Femur (tissue), 1 donor: ENCODE measurements around the gene BABAM2.

ENCODE experiments used
- DNase-seq: peaks from one replicate; pipeline ENCODE4 v3.0.0-alpha.2; 2017

Gene BABAM2

DNA sequence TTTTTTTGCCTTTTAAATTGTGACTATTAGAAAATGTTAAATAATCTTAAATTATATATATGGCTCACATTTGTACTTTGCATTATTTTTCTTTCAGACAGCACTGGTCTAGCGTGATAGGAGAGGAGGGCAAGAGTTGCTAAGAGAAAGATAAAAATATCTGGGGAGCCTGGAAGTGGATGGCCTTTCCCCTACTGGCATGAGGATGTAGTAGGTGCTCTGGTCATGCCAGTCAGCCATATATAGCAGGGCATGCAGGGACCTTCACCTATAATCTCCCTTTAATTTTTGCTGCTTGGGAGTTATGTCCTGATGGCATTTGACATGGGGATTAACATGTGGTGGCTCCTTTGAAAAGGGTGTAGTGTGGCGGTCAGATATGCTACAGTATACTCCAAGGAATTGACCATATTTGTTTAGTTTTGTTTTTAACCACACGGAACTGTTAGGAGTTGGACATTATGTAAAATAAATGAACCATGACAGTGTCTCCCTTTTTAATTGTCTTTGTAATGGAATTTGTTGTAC lies 144.7 kb downstream of the BABAM2 start:
- DNase-seq, result no peak

DNA sequence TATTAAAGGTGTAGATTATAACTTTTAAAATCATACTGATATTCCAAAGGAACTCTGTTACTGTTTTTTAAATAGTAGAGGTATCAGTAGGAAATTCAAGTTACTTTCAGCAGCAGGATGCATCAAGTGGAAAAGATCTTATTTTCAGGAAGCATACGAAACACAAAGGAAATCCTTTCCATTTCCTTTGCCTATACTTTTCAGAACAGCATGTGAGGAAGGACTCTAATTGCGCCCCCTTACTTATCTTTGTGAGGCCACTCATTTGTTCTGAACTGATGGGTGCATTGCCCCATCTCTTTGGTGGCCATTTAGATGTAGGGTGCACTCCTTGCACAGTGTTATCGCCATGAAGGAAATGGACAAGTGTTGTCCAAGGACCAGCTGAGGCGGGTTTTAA lies 145.3 kb downstream of the BABAM2 start:
- DNase-seq, result no peak

DNA sequence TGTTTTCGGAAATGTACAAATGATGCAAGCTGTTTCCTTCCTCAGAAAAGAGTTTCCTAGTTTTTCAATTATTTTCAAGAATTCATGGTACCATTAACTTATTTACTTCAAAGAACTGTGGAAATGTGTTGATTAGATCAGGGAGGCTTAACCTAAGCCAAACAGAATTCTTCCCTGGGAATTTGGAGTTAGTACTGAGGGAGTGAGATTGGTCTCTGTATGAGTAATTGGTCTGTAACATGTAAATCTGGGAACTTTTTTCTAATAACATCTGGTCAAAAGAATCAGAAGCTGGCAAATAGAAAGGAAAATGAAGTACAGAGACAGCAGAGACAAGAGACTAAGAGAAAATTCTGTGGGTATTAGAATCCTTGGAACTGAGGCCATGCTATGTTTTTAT lies 145.8 kb downstream of the BABAM2 start:
- DNase-seq, result no peak

DNA sequence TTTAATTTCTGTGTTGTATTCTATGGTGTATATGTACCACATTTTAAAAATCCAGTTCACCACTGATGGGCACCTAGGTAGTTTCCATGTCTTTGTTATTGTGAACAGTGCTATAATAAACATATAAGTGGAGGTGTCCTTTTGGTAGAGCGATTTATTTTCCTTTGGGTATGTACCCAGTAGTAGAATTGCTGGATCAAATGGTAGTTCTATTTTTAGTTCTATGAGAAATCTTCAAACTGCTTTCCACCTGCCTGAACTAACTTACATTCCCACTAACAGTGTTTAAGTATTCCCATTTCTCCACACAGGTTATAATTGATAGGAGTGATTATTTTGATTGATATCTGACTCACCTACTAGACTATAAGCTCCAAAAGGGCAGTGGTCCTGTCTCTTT lies 148.2 kb downstream of the BABAM2 start:
- DNase-seq, result no peak

DNA sequence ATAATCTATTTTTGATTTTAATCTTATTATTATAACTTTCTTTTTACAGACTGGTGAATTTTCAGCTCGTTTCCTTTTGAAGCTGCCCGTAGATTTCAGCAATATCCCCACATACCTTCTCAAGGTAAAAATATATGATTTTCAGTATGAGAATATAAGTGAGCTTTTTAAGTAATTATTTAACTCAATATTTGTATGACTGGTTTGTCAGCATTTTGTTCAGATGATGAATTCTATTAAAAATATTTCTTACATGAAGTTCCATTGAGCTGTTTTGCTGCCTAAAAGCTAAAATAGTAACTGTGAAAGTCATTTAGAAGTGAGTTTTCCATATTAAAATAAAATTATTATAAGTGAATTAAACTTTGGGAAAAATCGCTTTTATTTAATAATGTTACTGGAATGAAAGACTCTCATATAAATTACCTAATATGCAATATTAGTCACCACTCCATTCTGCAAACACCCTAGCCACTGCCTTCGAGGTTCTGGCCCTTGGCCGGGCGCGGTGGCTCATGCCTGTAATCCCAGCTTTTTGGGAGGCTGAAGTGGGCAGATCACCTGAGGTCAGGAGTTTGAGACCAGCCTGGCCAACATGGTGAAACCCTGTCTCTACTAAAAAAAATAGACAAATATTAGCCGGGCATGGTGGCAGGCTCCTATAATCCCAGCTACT lies 155.3 kb downstream of the BABAM2 start:
- no peak for DNase-seq

DNA sequence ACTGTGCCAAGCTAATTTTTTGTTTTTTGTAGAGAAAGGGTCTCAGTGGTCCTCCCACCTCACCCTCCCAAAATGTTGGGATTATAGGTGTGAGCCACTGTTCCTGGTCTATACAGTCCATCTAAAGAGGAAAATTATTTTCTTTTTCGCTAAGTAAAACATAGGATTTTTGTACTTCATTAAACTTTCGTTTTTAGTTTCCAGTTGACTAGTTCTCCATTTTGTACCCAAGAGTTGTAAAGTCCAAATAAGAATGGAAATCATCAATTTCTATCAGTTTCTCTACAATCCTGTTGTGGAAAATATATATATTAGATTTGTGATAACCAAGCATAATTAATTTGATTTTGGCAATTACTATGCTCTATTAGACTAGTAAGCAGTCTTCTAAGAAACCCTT lies 156.4 kb downstream of the BABAM2 start:
- DNase-seq, result no peak

DNA sequence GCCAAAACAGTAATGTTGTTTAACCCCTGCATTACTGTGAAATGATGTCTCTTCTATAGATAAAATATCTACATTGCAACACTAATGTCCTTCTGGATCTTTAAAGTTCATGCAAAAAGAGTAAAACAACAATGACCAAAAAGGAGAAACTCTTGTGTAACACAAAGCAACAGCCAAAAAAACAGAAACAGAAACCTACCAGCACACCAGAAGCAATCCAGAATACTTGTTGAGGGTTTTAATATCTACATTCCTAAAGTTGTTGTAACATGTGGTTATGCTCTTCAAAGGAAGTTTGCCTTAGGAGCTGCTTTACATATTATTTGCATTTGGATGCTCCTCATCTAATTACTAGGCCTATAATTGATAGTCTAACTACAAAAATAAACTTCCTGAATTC lies 157.2 kb downstream of the BABAM2 start:
- no peak for DNase-seq

DNA sequence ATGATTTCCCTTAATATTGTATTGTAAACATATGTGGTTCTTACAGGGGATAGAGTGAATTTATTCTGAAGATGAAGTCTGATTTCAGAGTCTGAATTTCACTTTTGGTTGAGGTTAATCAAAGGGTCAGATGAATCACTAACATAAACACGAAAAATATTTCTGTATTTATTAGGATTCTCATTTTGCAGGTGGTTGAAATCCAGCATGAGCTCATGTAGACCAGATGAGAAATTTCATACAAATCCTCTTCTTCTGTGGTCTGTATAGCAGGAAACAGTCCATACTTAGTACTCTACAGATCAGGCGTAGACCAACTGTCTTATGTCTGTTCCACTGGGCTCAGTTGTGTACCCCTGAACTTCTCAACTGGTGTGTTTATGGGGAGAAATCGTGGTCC lies 157.8 kb downstream of the BABAM2 start:
- no peak for DNase-seq

DNA sequence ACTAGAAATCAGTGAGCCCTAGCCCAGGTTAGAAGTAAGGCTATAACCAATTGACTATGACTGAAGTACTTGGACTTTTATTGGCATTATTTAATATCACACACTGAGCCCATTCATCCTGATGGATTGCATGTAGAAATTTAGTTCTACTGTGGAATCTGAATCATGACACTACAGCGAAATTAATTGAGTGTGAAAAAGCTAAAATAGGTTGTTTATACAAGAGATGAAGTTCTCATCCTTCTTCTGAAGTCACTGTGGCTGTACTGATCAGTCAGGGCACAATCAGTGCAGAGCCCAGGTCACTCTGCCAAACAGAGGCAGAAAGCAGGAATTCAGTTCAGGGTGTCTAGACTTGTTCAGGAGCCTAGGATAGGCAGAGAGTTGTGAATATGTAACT lies 158.9 kb downstream of the BABAM2 start:
- no peak for DNase-seq

DNA sequence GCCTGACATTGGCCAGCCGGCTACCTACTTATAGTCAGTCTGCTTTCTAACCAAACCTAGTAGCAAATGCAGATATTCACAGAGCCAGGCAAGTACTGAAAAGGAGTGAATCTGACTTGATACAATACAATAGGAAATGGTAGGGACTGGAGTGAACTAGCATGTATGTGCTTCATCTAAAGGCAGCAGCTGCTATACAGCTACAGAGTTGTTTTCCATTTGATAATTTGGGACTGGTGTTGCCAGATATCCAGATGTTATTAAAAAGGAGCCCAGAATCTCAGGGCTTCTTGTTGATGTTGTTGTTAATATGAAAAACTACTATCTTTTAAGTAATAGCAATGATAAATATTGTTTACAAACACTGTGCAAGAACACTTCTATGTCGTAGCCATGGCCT lies 159.4 kb downstream of the BABAM2 start:
- no peak for DNase-seq

DNA sequence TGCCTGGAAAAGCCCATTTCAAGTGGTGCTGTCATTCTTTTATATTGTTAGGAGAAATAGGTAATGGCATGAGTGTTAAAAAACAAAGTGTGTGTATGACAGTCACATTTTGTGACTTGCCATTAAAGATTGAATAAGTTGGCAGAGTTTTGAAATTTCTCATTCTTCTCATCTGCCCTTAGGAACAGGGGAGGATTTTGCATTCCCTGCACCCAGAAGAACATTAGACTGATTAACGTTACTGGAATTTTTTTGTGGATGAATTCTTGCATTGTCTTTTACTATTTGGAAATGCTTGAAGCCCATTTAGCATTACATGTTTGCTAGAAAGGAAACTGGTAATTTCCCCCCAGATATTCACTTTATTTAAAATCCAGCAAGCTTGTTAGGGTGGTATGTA lies 162.2 kb downstream of the BABAM2 start:
- no peak for DNase-seq

DNA sequence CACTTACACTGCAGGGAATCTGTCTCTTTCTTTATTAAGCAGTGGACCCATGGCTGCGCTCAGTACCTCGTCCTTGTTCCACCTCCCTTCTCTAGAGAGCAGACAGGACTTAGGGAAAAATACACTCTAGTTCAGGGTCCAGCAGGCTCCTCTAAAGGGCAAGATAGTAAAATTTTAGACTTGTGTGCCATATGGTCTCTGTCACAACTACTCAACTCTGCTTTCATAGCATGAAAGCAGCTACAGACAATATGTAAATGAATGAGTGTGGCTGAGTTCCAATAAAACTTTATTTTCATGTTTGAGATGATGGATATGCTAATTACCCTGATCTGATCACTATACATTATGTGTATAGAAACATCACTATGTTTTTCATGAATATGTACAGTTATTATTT lies 163.1 kb downstream of the BABAM2 start:
- no peak for DNase-seq

DNA sequence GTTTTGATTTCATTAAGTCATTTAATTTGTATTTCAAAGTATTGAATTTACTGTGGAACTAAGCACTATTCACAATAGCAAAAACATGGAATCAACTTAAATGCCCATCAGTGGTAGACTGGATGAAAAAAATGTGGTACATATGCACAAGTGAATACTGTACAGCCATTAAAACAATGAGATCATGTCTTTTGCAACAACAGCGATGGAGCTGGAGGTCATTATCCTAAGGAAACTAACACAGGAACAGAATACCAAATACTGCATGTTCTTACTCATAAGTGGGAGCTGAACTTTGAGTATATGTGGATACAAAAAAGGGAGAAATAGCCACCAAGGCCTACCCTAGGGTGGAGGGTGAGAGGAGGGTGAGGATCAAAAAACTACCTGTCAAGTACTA lies 164.4 kb downstream of the BABAM2 start:
- DNase-seq, result no peak

DNA sequence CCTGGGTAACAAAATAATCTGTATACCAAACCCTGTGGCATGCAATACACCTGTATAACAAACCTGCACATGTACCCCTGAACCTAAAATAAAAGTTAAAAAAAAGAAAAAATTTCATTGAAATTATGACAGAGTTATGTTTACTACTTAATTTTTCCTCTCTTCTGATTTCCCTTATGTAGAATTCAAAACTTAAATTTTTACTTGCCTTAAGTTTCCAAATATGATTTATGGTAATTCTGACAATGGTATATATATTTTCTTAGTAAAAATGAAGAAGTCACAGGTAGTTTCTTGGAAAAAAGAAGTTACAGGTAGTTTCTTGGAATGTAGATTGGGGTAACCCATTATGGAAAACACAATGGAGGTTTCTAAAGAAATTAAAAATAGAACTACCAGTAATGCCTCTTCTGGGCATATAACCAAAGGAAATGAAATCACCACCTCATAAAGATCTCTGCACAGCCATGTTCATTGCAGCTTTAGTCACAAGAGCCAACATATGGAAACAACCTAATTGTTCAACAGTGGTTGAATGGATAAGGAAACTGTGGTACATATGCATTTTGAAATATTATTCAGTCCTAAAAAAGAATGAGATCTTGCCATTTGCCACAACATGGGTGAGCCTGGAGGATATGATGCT lies 164.9 kb downstream of the BABAM2 start:
- no peak for DNase-seq

DNA sequence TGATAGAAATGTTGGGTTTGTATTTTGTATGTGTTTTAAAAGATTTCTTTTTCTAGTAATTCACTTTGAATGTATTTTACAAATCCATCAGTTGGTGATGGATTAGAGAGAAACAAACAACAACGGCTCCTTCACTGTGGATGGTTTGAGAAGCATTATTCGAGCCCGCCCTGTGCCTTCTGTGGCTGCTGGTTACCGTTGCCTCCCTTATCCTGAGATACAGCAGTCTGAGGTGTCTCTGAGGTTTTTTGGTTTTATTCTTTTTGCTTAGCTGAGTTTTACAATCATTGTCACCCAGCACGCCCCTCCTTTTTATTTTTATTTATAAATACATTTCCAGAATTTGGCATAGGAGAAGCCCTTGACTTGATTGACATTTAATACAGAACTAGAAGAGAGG lies 168.3 kb downstream of the BABAM2 start:
- DNase-seq, result no peak

DNA sequence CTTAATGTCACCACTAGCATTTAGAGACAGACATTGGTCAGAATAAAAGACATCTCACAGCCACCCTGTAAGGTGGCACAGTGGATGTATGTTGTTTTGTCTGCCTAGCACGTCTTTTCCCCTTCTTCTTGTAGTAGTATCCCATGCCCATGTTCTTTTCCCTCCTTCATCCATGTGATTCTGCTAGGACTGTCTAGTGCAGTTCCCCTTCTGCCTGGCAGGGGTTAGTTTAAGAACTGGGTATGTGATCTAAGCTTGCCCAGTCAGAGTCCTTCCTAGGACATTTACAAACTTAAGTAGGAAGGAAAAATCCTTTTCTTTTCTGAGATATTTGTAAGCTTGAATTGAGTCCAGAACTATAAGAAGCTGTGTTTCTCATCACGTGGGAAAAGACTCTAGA lies 172.3 kb downstream of the BABAM2 start:
- DNase-seq, result no peak

DNA sequence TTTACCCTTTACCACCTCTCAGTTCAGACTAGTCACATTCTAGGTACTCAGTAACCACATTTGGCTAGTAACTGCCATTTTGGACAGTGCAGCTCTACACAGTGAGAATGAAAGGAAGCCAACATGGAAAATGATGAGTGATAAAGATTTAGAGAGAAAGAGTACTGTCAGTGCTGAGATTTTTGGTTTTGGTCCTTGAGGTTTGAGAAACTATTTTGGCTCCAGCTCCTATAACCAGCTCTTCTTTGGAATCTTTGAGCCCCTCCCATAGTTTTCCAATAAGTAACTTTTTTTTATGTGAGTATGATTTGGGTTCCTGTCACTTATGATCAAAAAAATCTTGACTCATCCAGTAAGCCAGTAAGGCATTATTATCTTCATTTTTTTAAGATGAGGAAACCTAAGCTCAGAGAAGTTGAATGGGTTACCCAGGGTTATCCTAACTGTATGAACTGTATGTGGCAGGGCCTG lies 173.0 kb downstream of the BABAM2 start:
- DNase-seq, result no peak

DNA sequence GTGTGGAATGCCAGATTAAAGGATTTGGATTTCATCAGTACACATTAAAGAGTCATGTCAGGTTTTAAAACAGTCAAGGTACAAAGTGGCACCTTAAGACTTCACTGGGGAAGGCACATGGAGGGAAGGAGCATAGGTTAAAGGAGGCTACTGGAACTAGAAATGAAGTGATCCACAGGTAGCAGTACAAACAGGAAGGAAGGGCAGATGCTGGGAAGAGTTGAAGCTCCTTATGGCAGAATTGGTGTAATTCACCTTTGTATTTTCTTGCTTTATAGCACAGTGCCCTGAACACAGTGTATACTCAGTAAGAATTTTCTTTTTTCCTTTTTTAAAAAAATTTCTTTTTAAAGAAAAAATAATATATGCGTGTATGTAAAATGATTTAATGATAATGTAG lies 177.1 kb downstream of the BABAM2 start:
- DNase-seq, result no peak

DNA sequence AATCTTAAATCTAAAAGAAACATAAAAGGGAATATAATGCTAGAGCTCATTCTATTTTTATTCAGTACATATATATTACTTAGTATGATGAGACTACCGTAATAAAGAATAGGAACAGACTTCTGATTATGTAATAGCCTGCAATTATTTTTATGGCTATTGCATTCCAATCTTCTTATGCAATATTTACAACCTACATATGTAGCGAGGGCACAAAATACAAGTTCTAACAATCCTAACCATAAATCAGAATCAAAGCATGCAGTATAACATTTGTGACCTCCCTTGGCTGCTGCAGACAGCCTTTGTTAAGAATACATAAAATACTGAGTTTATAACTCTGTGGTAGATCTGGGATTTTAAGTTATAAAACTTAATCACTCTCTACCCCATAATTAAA lies 177.6 kb downstream of the BABAM2 start:
- DNase-seq, result no peak

DNA sequence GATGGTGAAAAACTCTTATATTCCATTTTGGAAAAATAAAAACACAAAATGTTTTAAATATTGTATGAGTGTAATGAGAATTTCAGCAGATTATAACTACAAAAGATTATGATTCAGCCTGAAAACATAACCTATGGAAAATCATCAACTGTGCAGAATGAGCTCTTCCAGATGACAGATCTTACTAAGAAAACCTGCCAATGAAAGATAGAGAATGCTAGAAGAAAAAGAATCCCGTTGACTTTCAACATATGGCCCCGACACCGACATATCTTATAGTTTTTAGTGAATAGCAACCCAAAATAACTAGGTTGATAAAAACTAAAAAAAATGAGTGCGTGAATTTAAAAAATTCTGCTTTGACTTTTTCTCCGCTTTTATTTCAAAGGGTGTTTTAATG lies 178.0 kb downstream of the BABAM2 start:
- DNase-seq, result no peak

DNA sequence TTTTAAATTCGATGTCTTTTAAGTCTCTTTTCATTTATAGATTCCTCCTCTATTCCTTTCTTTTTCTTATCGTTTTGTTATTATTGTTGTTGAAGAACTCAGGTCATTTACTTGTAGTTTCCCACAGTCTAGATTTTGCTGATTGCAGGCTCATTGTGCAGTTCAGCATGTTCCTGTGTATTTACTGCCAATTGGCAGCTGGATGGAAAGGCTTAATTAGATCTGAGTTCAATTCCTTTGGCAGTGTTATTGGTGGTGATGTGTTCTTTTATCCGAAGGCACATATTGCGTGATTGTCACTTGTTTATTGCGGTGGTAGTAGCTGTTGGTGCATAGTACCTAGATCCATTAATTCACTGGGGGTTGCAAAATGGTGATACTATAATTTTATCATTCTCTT lies 180.7 kb downstream of the BABAM2 start:
- no peak for DNase-seq

DNA sequence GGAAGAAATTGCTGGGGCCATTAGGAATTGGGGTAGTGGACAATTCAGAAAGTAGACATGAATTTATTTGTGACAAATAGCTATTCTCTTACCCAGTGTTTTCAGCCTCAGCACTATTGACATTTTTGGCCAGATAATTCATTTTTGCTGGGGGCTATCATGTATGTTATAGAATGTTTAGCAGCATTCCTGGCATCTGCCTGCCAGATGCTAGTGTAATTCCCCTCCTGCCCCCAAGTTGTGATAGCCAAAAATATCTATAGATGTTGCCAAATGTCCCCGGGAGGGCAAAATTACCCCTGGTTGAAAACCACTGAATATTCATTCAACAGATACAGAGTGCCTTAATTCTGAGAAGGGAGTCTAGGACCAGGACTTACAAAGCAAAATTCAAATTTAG lies 183.6 kb downstream of the BABAM2 start:
- no peak for DNase-seq

DNA sequence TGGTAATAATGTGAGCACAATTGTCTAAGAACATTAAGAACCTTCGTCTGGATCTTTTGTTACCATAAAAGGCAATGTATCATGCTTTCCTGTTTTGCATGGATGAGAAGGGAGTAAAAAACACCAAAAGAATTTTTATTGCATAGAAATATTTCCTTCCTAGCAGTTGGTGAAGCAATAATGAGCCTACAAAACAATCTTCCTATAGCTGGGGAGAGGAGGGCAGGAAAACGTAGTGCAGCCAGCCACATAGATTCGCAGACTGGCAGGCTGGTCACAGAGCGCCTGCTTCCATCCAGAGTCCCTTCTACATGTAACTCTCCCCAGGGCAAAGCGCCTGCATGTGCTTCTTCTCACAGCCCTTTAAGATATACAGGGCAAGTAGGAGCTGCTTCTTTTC lies 190.4 kb downstream of the BABAM2 start:
- DNase-seq, result peak; percentile 21

DNA sequence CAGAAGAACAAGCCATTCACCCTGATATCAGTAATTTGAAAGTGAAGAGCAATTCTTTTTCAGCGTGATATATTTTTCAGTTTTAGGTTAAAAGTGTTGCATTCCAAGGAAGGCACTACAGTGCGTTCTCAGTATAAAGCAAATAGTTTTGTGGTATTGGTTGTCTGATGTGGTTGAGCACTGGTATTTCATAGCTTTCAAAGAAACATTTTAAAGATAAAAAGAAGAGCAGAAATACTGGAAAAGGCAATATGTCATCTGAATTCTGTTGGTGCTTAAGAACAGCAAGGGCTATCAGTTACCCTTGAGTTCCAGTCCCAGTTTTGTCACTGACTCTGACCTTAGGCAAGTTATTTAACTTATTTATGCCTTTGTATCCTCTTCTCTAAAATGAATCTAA lies 191.6 kb downstream of the BABAM2 start:
- DNase-seq, result no peak

DNA sequence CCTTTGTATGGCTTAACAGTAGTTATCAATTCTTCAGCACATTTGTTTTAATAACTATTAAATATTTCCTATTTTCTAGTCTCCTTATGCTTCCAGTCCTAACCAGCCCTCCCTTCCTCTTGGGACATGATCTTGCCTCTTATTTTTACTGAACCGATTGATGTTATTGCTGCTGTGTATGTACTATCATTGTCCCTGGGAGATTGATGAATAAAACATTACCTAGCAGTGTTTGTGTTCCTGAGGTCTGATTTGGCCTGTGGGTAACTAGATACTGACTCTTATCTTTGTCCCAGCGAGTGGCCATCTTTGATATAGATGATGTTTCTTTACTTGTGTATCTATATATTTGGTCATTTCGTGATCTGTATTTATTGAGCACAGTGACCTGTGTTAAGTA lies 192.9 kb downstream of the BABAM2 start:
- no peak for DNase-seq
